HepG2 (cell line): ENCODE measurements around the gene POLQ. TPM values are rescaled to one million over a fixed set of nuclear protein-coding genes. Genes with fewer than 3 reads are reported as not detected.

ENCODE experiments used
- BHLHE40 ChIP-seq: IDR thresholded peaks from 2 replicates; pipeline ENCODE4 v1.6.1; 2011; ENCODE audit warnings: low read length, improper control_type of control experiment
- CHD4 ChIP-seq: fragments of 200-600 bp; sonication (generic); IDR thresholded peaks from 2 replicates; pipeline ENCODE4 v1.7.0; 2017; ENCODE audit warnings: mild to moderate bottlenecking, low read length, borderline replicate concordance
- KDM4B ChIP-seq: sonication (generic); formaldehyde crosslinking; IDR thresholded peaks from 2 replicates; pipeline ENCODE4 v1.4.0; 2020; ENCODE audit warnings: missing genetic modification reagents
- NPAS2 ChIP-seq: sonication (generic); formaldehyde crosslinking; IDR thresholded peaks from 2 replicates; pipeline ENCODE4 v1.8.0; 2022; ENCODE audit warnings: mild to moderate bottlenecking, missing genetic modification reagents, borderline replicate concordance
- polyA plus RNA-seq, 8 experiments: library from polyadenylated mRNA; depleted of rRNA in 3 of 8; stranded (reverse) in 7 of 8; unstranded in 1 of 8; fragments of >200 nt; fragmentation: Illumina TruSeq in 4 of 8; extraction: Trizol in 4 of 8; gene quantifications; 2 replicates each; pipeline versions ENCODE4 v1.2.1 to v1.2.3, GENCODE V29; 2011 to 2016; ENCODE audit warnings: low read depth in 4 of 8, missing spikeins in 1 of 8, mixed read lengths in 1 of 8; ENCODE audit not compliant: insufficient read depth in 1 of 8
- total RNA-seq, 5 experiments: library from RNA; depleted of rRNA; stranded (reverse); fragments of >200 nt; fragmentation: Illumina TruSeq; extraction: Trizol; gene quantifications; 2 replicates each; pipeline ENCODE4 v1.2.3, GENCODE V29; 2016; ENCODE audit warnings: low read depth in 1 of 5
- TF ChIP-seq, protein P1 (sequence below): sonication (generic); formaldehyde crosslinking; IDR thresholded peaks from 2 replicates; pipeline ENCODE4 v1.5.1; 2020; ENCODE audit warnings: mild to moderate bottlenecking, missing genetic modification reagents, moderate library complexity
- TF ChIP-seq, protein P2 (sequence below), 2 experiments: sonication (generic) in 1 of 2; formaldehyde crosslinking in 1 of 2; IDR thresholded peaks; 2 replicates each; pipeline versions ENCODE4 v1.4.0 to v1.6.1; 2016 to 2020; ENCODE audit warnings: borderline replicate concordance in 1 of 2, low read depth in 1 of 2, mild to moderate bottlenecking in 1 of 2, missing genetic modification reagents in 1 of 2
- TF ChIP-seq, protein P3 (sequence below): sonication (generic); formaldehyde crosslinking; IDR thresholded peaks from 2 replicates; pipeline ENCODE4 v1.9.0; 2021; ENCODE audit warnings: missing genetic modification reagents, mild to moderate bottlenecking, borderline replicate concordance

POLQ gene
- total and polyA plus RNA-seq, 2 of the 13 experiments (the other 11 are each of a cell fraction or from before 2014, with no cell fraction given) = 2.5 to 18.6 TPM

DNA sequence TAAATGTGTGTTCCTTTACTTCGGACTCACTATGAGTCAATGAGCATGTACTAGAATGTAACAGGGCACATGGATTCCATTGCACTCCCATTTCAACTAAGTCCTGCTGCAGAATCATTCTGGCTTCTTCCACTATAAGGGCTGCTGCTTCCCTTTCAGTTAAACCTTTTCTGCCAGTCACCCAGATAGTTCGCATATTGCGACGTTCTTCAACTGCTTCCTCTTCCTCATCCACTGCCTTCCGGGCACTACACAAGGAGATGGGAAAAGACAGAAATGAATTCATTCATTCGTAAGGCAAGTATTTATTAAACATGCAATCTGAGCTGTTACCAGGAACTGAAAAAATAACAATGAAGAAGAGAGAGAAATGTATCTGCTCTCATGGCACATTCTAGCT is 55.6 kb downstream of the POLQ start (continued):
- TF ChIP-seq KDM4B (CRISPR knock-in tag) (no peak), BHLHE40 (no peak), NPAS2 (CRISPR knock-in tag) (no peak), CHD4 (no peak)
- TF ChIP-seq, protein P1, sequence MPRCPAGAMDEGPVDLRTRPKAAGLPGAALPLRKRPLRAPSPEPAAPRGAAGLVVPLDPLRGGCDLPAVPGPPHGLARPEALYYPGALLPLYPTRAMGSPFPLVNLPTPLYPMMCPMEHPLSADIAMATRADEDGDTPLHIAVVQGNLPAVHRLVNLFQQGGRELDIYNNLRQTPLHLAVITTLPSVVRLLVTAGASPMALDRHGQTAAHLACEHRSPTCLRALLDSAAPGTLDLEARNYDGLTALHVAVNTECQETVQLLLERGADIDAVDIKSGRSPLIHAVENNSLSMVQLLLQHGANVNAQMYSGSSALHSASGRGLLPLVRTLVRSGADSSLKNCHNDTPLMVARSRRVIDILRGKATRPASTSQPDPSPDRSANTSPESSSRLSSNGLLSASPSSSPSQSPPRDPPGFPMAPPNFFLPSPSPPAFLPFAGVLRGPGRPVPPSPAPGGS (CRISPR knock-in tag) = no peak
- TF ChIP-seq, protein P2, sequence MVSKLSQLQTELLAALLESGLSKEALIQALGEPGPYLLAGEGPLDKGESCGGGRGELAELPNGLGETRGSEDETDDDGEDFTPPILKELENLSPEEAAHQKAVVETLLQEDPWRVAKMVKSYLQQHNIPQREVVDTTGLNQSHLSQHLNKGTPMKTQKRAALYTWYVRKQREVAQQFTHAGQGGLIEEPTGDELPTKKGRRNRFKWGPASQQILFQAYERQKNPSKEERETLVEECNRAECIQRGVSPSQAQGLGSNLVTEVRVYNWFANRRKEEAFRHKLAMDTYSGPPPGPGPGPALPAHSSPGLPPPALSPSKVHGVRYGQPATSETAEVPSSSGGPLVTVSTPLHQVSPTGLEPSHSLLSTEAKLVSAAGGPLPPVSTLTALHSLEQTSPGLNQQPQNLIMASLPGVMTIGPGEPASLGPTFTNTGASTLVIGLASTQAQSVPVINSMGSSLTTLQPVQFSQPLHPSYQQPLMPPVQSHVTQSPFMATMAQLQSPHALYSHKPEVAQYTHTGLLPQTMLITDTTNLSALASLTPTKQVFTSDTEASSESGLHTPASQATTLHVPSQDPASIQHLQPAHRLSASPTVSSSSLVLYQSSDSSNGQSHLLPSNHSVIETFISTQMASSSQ (IDR thresholded peaks at IDR 0.05; ENCODE audit: low read depth) = no peak
- TF ChIP-seq, protein P2 (CRISPR knock-in tag; IDR thresholded peaks at IDR 0.05; ENCODE audit: borderline replicate concordance) = no peak
- TF ChIP-seq, protein P3, sequence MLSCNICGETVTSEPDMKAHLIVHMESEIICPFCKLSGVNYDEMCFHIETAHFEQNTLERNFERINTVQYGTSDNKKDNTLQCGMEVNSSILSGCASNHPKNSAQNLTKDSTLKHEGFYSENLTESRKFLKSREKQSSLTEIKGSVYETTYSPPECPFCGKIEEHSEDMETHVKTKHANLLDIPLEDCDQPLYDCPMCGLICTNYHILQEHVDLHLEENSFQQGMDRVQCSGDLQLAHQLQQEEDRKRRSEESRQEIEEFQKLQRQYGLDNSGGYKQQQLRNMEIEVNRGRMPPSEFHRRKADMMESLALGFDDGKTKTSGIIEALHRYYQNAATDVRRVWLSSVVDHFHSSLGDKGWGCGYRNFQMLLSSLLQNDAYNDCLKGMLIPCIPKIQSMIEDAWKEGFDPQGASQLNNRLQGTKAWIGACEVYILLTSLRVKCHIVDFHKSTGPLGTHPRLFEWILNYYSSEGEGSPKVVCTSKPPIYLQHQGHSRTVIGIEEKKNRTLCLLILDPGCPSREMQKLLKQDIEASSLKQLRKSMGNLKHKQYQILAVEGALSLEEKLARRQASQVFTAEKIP (CRISPR knock-in tag) = no peak
